K562 (cell line): ENCODE data around the gene PTPRC. TPM values are rescaled to one million over a fixed set of nuclear protein-coding genes. Genes with fewer than 3 reads are reported as not detected.

Experiments
- CBFA2T2 ChIP-seq: fragments of 450-650 bp; conservative IDR thresholded peaks from 2 replicates; pipeline ENCODE4 v1.6.1; 2017; ENCODE audit warnings: mild to moderate bottlenecking
- CTCFL ChIP-seq: IDR thresholded peaks from 2 replicates; pipeline ENCODE4 v1.6.1; 2011; ENCODE audit warnings: borderline replicate concordance, low read depth, mild to moderate bottlenecking, moderate library complexity, low read length; ENCODE audit not compliant: insufficient read depth, poor library complexity, severe bottlenecking
- FIP1L1 ChIP-seq: fragments of 200-400 bp; formaldehyde crosslinking; IDR thresholded peaks from 2 replicates; pipeline ENCODE4 v1.6.1; 2018; ENCODE audit warnings: mild to moderate bottlenecking, low read depth, low read length; ENCODE audit not compliant: poor library complexity, severe bottlenecking
- POLR2AphosphoS5 ChIP-seq: IDR thresholded peaks from 2 replicates; pipeline ENCODE4 v1.6.1; 2011; ENCODE audit warnings: mild to moderate bottlenecking, low read depth, low read length, moderate library complexity; ENCODE audit not compliant: control insufficient read depth, insufficient read depth
- RCOR1 ChIP-seq, 2 experiments: IDR thresholded peaks; 2 replicates each; pipeline ENCODE4 v1.6.1; 2012; ENCODE audit warnings: low read depth in 2 of 2, low read length in 2 of 2, borderline replicate concordance in 1 of 2, improper control_type of control experiment in 1 of 2
- TCF3 ChIP-seq: sonication (generic); formaldehyde crosslinking; IDR thresholded peaks from 2 replicates; pipeline ENCODE4 v1.4.0; 2020; ENCODE audit warnings: mild to moderate bottlenecking, missing genetic modification reagents
- TEAD4 ChIP-seq, 2 experiments: sonication (generic) in 1 of 2; formaldehyde crosslinking in 1 of 2; IDR thresholded peaks; 2 replicates each; pipeline versions ENCODE4 v1.6.1 to v1.8.0; 2012 to 2022; ENCODE audit warnings: borderline replicate concordance in 1 of 2, inconsistent platforms in 1 of 2, low read length in 1 of 2, mild to moderate bottlenecking in 1 of 2, missing genetic modification reagents in 1 of 2
- YY1 ChIP-seq, 3 experiments: IDR thresholded peaks; 2 replicates each; pipeline ENCODE4 v1.6.1; 2011; ENCODE audit warnings: low read length in 2 of 3, mild to moderate bottlenecking in 2 of 3, moderate library complexity in 2 of 3, borderline replicate concordance in 1 of 3, control low read depth in 1 of 3, low read depth in 1 of 3; ENCODE audit not compliant: insufficient read depth in 3 of 3, insufficient replicate concordance in 2 of 3, control insufficient read depth in 1 of 3, insufficient read length in 1 of 3; ENCODE audit errors: extremely low read depth in 1 of 3
- ZNF197 ChIP-seq: fragments of 200-800 bp; sonication (Bioruptor generic); IDR thresholded peaks from 2 replicates; pipeline ENCODE4 v1.6.1; 2016; ENCODE audit warnings: low read depth, missing genetic modification characterization, missing compliant biosample characterization
- polyA plus RNA-seq, 8 experiments: library from polyadenylated mRNA; depleted of rRNA in 4 of 8; stranded (reverse) in 5 of 8; unstranded in 3 of 8; fragments of >200 nt; fragmentation: Nextera tagmentation in 2 of 8; fragmentation: Illumina TruSeq in 1 of 8; extraction: Ambion mirVana in 2 of 8; extraction: Trizol in 1 of 8; gene quantifications; 2 replicates each; pipeline versions ENCODE4 v1.2.1 to v1.2.3, GENCODE V29; 2011 to 2014; ENCODE audit warnings: inconsistent platforms in 1 of 8, missing spikeins in 1 of 8
- total RNA-seq, 7 experiments: library from RNA; depleted of rRNA in 6 of 7; stranded (reverse); fragments of >200 nt in 6 of 7; fragmentation: Illumina TruSeq in 2 of 7; extraction: Trizol in 2 of 7; gene quantifications; 2 replicates each; pipeline versions ENCODE4 v1.2.1 to v1.2.3, GENCODE V29; 2011 to 2021; ENCODE audit warnings: low replicate concordance in 1 of 7
- TF ChIP-seq, protein P1 (sequence below): sonication (generic); IDR thresholded peaks from 2 replicates; pipeline ENCODE4 v1.6.1; 2016
- TF ChIP-seq, protein P2 (sequence below): fragments of 450-650 bp; IDR thresholded peaks from 2 replicates; pipeline ENCODE4 v1.6.1; 2017; ENCODE audit warnings: antibody characterized with exemption, mild to moderate bottlenecking
- TF ChIP-seq, protein P3 (sequence below): fragments of 250-450 bp; sonication (Bioruptor Pico); IDR thresholded peaks from 2 replicates; pipeline ENCODE4 v1.8.0; 2022; ENCODE audit warnings: inconsistent platforms, mild to moderate bottlenecking, moderate library complexity, borderline replicate concordance
- TF ChIP-seq, protein P4 (sequence below): sonication (generic); formaldehyde crosslinking; IDR thresholded peaks from 2 replicates; pipeline ENCODE4 v1.8.0; 2023; ENCODE audit warnings: mild to moderate bottlenecking, missing genetic modification reagents

PTPRC gene
- total and polyA plus RNA-seq, 9 of the 15 experiments (the other 6 are each of a cell fraction or from before 2014, with no cell fraction given): 7.1 to 107 (median 62.9) TPM

GRCh38 chr1:198649968-198650338 lies 11.1 kb downstream of the PTPRC start (continued):
- TF ChIP-seq YY1 (IDR thresholded peaks at IDR 0.05; ENCODE audit: borderline replicate concordance in 1 of 3, control insufficient read depth in 1 of 3, extremely low read depth in 1 of 3, insufficient read depth in 3 of 3, insufficient read length in 1 of 3, insufficient replicate concordance in 2 of 3, low read depth in 1 of 3, low read length in 2 of 3) (no peak), RCOR1 (IDR thresholded peaks at IDR 0.05; ENCODE audit: borderline replicate concordance in 1 of 2, low read depth in 2 of 2, low read length in 2 of 2) (no peak), ZNF197 (CRISPR knock-in tag) (no peak), POLR2AphosphoS5 (peak; percentile 42; the same call in 1 of the 2 replicates), TCF3 (CRISPR knock-in tag) (peak; percentile 41; the same call in 1 of the 2 replicates), FIP1L1 (no peak), CTCFL (no peak), CBFA2T2 (peak; percentile 47; the same call in 1 of the 2 replicates), TEAD4 (IDR thresholded peaks at IDR 0.05; ENCODE audit: low read length) (peak; percentile 67), TEAD4 (CRISPR knock-in tag; IDR thresholded peaks at IDR 0.05; ENCODE audit: borderline replicate concordance) (no peak)
- TF ChIP-seq, protein P1, sequence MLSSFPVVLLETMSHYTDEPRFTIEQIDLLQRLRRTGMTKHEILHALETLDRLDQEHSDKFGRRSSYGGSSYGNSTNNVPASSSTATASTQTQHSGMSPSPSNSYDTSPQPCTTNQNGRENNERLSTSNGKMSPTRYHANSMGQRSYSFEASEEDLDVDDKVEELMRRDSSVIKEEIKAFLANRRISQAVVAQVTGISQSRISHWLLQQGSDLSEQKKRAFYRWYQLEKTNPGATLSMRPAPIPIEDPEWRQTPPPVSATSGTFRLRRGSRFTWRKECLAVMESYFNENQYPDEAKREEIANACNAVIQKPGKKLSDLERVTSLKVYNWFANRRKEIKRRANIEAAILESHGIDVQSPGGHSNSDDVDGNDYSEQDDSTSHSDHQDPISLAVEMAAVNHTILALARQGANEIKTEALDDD: peak; percentile 61; the same call in 1 of the 2 replicates
- TF ChIP-seq, protein P2, sequence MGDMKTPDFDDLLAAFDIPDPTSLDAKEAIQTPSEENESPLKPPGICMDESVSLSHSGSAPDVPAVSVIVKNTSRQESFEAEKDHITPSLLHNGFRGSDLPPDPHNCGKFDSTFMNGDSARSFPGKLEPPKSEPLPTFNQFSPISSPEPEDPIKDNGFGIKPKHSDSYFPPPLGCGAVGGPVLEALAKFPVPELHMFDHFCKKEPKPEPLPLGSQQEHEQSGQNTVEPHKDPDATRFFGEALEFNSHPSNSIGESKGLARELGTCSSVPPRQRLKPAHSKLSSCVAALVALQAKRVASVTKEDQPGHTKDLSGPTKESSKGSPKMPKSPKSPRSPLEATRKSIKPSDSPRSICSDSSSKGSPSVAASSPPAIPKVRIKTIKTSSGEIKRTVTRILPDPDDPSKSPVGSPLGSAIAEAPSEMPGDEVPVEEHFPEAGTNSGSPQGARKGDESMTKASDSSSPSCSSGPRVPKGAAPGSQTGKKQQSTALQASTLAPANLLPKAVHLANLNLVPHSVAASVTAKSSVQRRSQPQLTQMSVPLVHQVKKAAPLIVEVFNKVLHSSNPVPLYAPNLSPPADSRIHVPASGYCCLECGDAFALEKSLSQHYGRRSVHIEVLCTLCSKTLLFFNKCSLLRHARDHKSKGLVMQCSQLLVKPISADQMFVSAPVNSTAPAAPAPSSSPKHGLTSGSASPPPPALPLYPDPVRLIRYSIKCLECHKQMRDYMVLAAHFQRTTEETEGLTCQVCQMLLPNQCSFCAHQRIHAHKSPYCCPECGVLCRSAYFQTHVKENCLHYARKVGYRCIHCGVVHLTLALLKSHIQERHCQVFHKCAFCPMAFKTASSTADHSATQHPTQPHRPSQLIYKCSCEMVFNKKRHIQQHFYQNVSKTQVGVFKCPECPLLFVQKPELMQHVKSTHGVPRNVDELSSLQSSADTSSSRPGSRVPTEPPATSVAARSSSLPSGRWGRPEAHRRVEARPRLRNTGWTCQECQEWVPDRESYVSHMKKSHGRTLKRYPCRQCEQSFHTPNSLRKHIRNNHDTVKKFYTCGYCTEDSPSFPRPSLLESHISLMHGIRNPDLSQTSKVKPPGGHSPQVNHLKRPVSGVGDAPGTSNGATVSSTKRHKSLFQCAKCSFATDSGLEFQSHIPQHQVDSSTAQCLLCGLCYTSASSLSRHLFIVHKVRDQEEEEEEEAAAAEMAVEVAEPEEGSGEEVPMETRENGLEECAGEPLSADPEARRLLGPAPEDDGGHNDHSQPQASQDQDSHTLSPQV: no peak
- TF ChIP-seq, protein P3, sequence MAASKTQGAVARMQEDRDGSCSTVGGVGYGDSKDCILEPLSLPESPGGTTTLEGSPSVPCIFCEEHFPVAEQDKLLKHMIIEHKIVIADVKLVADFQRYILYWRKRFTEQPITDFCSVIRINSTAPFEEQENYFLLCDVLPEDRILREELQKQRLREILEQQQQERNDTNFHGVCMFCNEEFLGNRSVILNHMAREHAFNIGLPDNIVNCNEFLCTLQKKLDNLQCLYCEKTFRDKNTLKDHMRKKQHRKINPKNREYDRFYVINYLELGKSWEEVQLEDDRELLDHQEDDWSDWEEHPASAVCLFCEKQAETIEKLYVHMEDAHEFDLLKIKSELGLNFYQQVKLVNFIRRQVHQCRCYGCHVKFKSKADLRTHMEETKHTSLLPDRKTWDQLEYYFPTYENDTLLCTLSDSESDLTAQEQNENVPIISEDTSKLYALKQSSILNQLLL: no peak
- TF ChIP-seq, protein P4, sequence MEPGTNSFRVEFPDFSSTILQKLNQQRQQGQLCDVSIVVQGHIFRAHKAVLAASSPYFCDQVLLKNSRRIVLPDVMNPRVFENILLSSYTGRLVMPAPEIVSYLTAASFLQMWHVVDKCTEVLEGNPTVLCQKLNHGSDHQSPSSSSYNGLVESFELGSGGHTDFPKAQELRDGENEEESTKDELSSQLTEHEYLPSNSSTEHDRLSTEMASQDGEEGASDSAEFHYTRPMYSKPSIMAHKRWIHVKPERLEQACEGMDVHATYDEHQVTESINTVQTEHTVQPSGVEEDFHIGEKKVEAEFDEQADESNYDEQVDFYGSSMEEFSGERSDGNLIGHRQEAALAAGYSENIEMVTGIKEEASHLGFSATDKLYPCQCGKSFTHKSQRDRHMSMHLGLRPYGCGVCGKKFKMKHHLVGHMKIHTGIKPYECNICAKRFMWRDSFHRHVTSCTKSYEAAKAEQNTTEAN (CRISPR knock-in tag): 0 out of 2 replicates have a peak, but pooled peaks have one; percentile 31
